HepG2 (cell line): Measurements from ENCODE around the gene BDP1. TPM values are rescaled to one million over a fixed set of nuclear protein-coding genes. Genes with fewer than 3 reads are reported as not detected.
A peak's percentile ranks its signal among the peaks of the same experiment; 100 is the strongest.

Experiments used
- ATF5 ChIP-seq: sonication (generic); formaldehyde crosslinking; IDR thresholded peaks from 2 replicates; pipeline ENCODE4 v1.4.0; 2020; ENCODE audit warnings: mild to moderate bottlenecking, low read depth, missing genetic modification reagents
- CC2D1A ChIP-seq: sonication (generic); formaldehyde crosslinking; IDR thresholded peaks from 2 replicates; pipeline ENCODE4 v1.8.1; 2023; ENCODE audit warnings: mild to moderate bottlenecking, missing genetic modification reagents
- ETV6 ChIP-seq: sonication (generic); formaldehyde crosslinking; conservative IDR thresholded peaks from 2 replicates; pipeline ENCODE4 v1.4.0; 2020; ENCODE audit warnings: missing genetic modification reagents
- HES4 ChIP-seq: sonication (generic); formaldehyde crosslinking; IDR thresholded peaks from 2 replicates; pipeline ENCODE4 v1.9.0; 2021; ENCODE audit warnings: mild to moderate bottlenecking, missing genetic modification reagents, borderline replicate concordance
- KDM1A ChIP-seq: IDR thresholded peaks from 2 replicates; pipeline ENCODE4 v1.6.1; 2016; ENCODE audit warnings: missing compliant biosample characterization
- MAX ChIP-seq: IDR thresholded peaks from 2 replicates; pipeline ENCODE4 v1.6.1; 2012; ENCODE audit warnings: inconsistent platforms
- MTF1 ChIP-seq: sonication (generic); formaldehyde crosslinking; IDR thresholded peaks from 2 replicates; pipeline ENCODE4 v1.5.0; 2020; ENCODE audit warnings: missing genetic modification reagents
- NFIB ChIP-seq: sonication (generic); formaldehyde crosslinking; IDR thresholded peaks from 2 replicates; pipeline ENCODE4 v1.9.0; 2021; ENCODE audit warnings: missing genetic modification reagents, mild to moderate bottlenecking, borderline replicate concordance
- REXO4 ChIP-seq: sonication (generic); formaldehyde crosslinking; IDR thresholded peaks from 2 replicates; pipeline ENCODE4 v1.8.0; 2022; ENCODE audit warnings: missing genetic modification reagents, mild to moderate bottlenecking, borderline replicate concordance
- RORA ChIP-seq: sonication (generic); formaldehyde crosslinking; IDR thresholded peaks from 2 replicates; pipeline ENCODE4 v1.5.0; 2020; ENCODE audit warnings: mild to moderate bottlenecking, missing genetic modification reagents, moderate library complexity
- SKI ChIP-seq: fragments of 450-650 bp; IDR thresholded peaks from one replicate; pipeline ENCODE4 v1.6.1; 2018; ENCODE audit warnings: mild to moderate bottlenecking; ENCODE audit not compliant: partially characterized antibody
- SMAD1 ChIP-seq: sonication (generic); formaldehyde crosslinking; IDR thresholded peaks from 2 replicates; pipeline ENCODE4 v1.4.0; 2020; ENCODE audit warnings: missing genetic modification reagents, low read depth, mild to moderate bottlenecking, borderline replicate concordance
- SRF ChIP-seq: IDR thresholded peaks from 2 replicates; pipeline ENCODE4 v1.6.1; 2011; ENCODE audit warnings: mild to moderate bottlenecking, low read depth, low read length, moderate library complexity
- TARDBP ChIP-seq: sonication (generic); formaldehyde crosslinking; IDR thresholded peaks from 2 replicates; pipeline ENCODE4 v1.8.0; 2022; ENCODE audit warnings: mild to moderate bottlenecking, missing genetic modification reagents
- YEATS4 ChIP-seq: sonication (generic); formaldehyde crosslinking; IDR thresholded peaks from 2 replicates; pipeline ENCODE4 v1.4.0; 2020; ENCODE audit warnings: missing genetic modification reagents, borderline replicate concordance
- ZMAT5 ChIP-seq: sonication (generic); formaldehyde crosslinking; IDR thresholded peaks from 2 replicates; pipeline ENCODE4 v1.5.0; 2020; ENCODE audit warnings: mild to moderate bottlenecking, low read depth, missing genetic modification reagents, borderline replicate concordance
- ZNF382 ChIP-seq: sonication (generic); formaldehyde crosslinking; IDR thresholded peaks from 2 replicates; pipeline ENCODE4 v1.5.0; 2020; ENCODE audit warnings: missing genetic modification reagents, mild to moderate bottlenecking, borderline replicate concordance
- ZNF574 ChIP-seq: sonication (generic); formaldehyde crosslinking; IDR thresholded peaks from 2 replicates; pipeline ENCODE4 v1.4.0; 2020; ENCODE audit warnings: missing genetic modification reagents
- ZNF749 ChIP-seq: sonication (generic); formaldehyde crosslinking; IDR thresholded peaks from 2 replicates; pipeline ENCODE4 v1.8.0; 2022; ENCODE audit warnings: mild to moderate bottlenecking, missing genetic modification reagents, moderate library complexity, borderline replicate concordance
- ZZZ3 ChIP-seq: sonication (generic); formaldehyde crosslinking; IDR thresholded peaks from 2 replicates; pipeline ENCODE4 v1.4.0; 2020; ENCODE audit warnings: missing genetic modification reagents, mild to moderate bottlenecking, borderline replicate concordance
- polyA plus RNA-seq, 8 experiments: library from polyadenylated mRNA; depleted of rRNA in 3 of 8; stranded (reverse) in 7 of 8; unstranded in 1 of 8; fragments of >200 nt; fragmentation: Illumina TruSeq in 4 of 8; extraction: Trizol in 4 of 8; gene quantifications; 2 replicates each; pipeline versions ENCODE4 v1.2.1 to v1.2.3, GENCODE V29; 2011 to 2016; ENCODE audit warnings: low read depth in 4 of 8, missing spikeins in 1 of 8, mixed read lengths in 1 of 8; ENCODE audit not compliant: insufficient read depth in 1 of 8
- total RNA-seq, 5 experiments: library from RNA; depleted of rRNA; stranded (reverse); fragments of >200 nt; fragmentation: Illumina TruSeq; extraction: Trizol; gene quantifications; 2 replicates each; pipeline ENCODE4 v1.2.3, GENCODE V29; 2016; ENCODE audit warnings: low read depth in 1 of 5
- TF ChIP-seq, protein P1 (sequence below): IDR thresholded peaks from 2 replicates; pipeline ENCODE4 v1.4.0; 2020; ENCODE audit warnings: mild to moderate bottlenecking, missing genetic modification reagents

Gene BDP1
- total and polyA plus RNA-seq, 2 of the 13 experiments (the other 11 are each of a cell fraction or from before 2014, with no cell fraction given), result 10.2 to 22.4 TPM

DNA sequence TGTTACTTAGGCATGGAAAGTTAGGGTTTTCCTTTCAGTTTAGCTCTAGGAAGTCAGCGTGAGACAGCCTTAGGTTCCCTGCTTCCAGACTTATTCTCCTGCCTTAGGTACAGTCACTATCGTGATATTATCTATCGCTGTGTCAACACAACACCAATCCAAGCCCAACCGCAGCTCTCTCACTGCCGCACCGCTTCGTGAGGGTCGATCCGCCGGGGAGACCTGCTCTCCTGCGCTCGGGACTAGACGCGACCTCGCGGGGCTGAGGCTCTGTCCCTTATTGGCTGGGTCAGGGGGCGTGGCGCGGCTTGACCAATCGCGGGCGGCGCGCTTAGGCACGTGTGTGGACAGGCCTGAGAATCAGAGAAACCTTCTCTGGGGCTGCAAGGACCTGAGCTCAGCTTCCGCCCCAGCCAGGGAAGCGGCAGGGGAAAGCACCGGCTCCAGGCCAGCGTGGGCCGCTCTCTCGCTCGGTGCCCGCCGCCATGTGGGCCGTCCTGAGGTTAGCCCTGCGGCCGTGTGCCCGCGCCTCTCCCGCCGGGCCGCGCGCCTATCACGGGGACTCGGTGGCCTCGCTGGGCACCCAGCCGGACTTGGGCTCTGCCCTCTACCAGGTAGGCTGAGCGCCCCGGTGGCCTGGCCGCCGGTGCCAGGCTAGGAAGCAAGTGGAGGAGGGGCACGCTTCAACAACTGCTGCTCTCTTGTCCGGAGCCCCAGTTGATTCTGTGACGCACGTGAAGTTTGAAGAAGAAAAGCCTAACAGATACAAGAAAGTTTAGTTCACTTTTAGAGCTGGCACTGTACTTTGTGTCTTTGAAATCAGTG is 131.7 kb downstream of the BDP1 start, which contains the start of gene MCCC2 (continued):
- TF ChIP-seq ETV6, result 0 out of 2 replicates have a peak, but pooled peaks have one; percentile 44
- TF ChIP-seq YEATS4 (CRISPR knock-in tag), result peak; percentile 79; the same call in 1 of the 2 replicates
- TF ChIP-seq KDM1A (CRISPR knock-in tag), result no peak
- TF ChIP-seq ZMAT5 (CRISPR knock-in tag), result no peak
- no peak; the same call in 1 of the 2 replicates for TF ChIP-seq HES4 (CRISPR knock-in tag)
- TF ChIP-seq, protein P1, sequence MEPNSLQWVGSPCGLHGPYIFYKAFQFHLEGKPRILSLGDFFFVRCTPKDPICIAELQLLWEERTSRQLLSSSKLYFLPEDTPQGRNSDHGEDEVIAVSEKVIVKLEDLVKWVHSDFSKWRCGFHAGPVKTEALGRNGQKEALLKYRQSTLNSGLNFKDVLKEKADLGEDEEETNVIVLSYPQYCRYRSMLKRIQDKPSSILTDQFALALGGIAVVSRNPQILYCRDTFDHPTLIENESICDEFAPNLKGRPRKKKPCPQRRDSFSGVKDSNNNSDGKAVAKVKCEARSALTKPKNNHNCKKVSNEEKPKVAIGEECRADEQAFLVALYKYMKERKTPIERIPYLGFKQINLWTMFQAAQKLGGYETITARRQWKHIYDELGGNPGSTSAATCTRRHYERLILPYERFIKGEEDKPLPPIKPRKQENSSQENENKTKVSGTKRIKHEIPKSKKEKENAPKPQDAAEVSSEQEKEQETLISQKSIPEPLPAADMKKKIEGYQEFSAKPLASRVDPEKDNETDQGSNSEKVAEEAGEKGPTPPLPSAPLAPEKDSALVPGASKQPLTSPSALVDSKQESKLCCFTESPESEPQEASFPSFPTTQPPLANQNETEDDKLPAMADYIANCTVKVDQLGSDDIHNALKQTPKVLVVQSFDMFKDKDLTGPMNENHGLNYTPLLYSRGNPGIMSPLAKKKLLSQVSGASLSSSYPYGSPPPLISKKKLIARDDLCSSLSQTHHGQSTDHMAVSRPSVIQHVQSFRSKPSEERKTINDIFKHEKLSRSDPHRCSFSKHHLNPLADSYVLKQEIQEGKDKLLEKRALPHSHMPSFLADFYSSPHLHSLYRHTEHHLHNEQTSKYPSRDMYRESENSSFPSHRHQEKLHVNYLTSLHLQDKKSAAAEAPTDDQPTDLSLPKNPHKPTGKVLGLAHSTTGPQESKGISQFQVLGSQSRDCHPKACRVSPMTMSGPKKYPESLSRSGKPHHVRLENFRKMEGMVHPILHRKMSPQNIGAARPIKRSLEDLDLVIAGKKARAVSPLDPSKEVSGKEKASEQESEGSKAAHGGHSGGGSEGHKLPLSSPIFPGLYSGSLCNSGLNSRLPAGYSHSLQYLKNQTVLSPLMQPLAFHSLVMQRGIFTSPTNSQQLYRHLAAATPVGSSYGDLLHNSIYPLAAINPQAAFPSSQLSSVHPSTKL (CRISPR knock-in tag), result peak; percentile 39; the same call in 1 of the 2 replicates
- peak; percentile 66 for TF ChIP-seq ZNF574 (CRISPR knock-in tag)
- TF ChIP-seq SKI, result no peak
- no peak for TF ChIP-seq MTF1 (CRISPR knock-in tag)
- no peak for TF ChIP-seq ZNF382 (CRISPR knock-in tag)
- no peak for TF ChIP-seq SRF
- TF ChIP-seq ZZZ3 (CRISPR knock-in tag), result no peak
- TF ChIP-seq TARDBP (CRISPR knock-in tag), result peak; percentile 62
- TF ChIP-seq RORA, result no peak
- no peak for TF ChIP-seq CC2D1A (CRISPR knock-in tag)
- peak; percentile 86; the same call in 1 of the 2 replicates for TF ChIP-seq ATF5
- TF ChIP-seq MAX, result peak; percentile 93
- no peak for TF ChIP-seq SMAD1 (CRISPR knock-in tag)
- TF ChIP-seq ZNF749, result no peak
- TF ChIP-seq REXO4 (CRISPR knock-in tag), result peak; percentile 36; the same call in 1 of the 2 replicates
- TF ChIP-seq NFIB (CRISPR knock-in tag), result no peak
